HL-60 (cell line): Measurements from ENCODE around the gene PLXNB3.

Experiments used
- GABPA ChIP-seq: IDR thresholded peaks from 2 replicates; pipeline ENCODE4 v1.6.1; 2012; ENCODE audit warnings: low read depth
- POLR2AphosphoS5 ChIP-seq: IDR thresholded peaks from 2 replicates; pipeline ENCODE4 v1.6.1; 2012; ENCODE audit warnings: low read depth
- TF ChIP-seq, protein P1 (sequence below): IDR thresholded peaks from one replicate; pipeline ENCODE4 v1.5.1; 2011; ENCODE audit warnings: low read length, control low read depth, inconsistent platforms; ENCODE audit not compliant: insufficient read depth
- TF ChIP-seq, protein P2 (sequence below): IDR thresholded peaks from 2 replicates; pipeline ENCODE4 v1.6.1; 2012; ENCODE audit warnings: low read depth; ENCODE audit not compliant: insufficient replicate concordance

DNA sequence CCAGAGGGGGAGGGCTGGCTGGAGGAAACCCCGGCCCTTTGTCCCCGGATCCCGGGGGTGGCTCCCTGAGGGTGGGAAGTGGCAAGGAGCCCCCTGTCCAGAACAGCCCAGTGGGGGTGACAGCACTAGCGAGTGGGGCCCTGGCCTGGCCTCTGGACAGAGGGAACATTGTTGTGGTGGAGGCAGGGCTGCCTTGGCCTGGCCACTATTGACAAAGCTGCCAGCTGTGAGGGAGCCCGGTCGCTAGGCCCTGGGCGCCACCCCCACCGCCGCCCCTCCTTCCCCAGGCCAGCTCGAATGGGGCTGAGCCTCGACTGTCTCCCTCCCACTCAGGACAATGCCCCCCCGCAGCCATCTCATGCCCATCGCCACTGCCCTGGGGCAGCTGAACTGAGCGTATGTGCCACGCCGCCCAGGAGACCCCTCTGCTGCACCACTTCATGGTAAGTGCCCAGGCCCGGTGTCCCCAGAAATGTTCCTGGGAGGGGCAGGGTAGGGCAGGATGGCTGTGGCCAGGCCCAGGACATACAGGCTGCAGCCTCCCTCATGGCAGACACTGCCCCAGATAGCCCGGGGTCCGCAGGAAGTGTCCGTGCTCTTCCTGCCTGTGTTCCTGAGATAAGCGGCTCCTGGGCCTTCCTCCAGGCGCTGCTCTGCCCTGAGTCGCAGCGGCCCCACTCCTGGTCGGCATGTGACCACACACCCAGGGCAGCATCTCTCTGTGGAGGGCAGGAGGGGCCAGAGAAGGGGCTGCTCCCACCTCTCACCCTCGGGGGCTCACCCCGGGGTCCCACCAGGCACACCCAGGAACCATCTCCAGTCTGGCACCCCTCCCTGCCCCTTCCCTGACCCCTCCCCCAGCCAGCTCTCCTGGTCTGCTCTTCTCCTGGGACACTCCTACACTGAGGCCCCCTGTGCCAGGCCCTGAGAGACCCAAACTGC is 1.4 kb downstream of the PLXNB3 start:
- TF ChIP-seq GABPA (no peak), POLR2AphosphoS5 (no peak)
- TF ChIP-seq, protein P1, sequence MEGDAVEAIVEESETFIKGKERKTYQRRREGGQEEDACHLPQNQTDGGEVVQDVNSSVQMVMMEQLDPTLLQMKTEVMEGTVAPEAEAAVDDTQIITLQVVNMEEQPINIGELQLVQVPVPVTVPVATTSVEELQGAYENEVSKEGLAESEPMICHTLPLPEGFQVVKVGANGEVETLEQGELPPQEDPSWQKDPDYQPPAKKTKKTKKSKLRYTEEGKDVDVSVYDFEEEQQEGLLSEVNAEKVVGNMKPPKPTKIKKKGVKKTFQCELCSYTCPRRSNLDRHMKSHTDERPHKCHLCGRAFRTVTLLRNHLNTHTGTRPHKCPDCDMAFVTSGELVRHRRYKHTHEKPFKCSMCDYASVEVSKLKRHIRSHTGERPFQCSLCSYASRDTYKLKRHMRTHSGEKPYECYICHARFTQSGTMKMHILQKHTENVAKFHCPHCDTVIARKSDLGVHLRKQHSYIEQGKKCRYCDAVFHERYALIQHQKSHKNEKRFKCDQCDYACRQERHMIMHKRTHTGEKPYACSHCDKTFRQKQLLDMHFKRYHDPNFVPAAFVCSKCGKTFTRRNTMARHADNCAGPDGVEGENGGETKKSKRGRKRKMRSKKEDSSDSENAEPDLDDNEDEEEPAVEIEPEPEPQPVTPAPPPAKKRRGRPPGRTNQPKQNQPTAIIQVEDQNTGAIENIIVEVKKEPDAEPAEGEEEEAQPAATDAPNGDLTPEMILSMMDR: no peak
- TF ChIP-seq, protein P2, sequence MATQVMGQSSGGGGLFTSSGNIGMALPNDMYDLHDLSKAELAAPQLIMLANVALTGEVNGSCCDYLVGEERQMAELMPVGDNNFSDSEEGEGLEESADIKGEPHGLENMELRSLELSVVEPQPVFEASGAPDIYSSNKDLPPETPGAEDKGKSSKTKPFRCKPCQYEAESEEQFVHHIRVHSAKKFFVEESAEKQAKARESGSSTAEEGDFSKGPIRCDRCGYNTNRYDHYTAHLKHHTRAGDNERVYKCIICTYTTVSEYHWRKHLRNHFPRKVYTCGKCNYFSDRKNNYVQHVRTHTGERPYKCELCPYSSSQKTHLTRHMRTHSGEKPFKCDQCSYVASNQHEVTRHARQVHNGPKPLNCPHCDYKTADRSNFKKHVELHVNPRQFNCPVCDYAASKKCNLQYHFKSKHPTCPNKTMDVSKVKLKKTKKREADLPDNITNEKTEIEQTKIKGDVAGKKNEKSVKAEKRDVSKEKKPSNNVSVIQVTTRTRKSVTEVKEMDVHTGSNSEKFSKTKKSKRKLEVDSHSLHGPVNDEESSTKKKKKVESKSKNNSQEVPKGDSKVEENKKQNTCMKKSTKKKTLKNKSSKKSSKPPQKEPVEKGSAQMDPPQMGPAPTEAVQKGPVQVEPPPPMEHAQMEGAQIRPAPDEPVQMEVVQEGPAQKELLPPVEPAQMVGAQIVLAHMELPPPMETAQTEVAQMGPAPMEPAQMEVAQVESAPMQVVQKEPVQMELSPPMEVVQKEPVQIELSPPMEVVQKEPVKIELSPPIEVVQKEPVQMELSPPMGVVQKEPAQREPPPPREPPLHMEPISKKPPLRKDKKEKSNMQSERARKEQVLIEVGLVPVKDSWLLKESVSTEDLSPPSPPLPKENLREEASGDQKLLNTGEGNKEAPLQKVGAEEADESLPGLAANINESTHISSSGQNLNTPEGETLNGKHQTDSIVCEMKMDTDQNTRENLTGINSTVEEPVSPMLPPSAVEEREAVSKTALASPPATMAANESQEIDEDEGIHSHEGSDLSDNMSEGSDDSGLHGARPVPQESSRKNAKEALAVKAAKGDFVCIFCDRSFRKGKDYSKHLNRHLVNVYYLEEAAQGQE: no peak
